WI38 (cell line): ENCODE data around the gene PTPRR.

Experiments used
- H3K4me3 ChIP-seq: 2 replicates; pipeline ENCODE4 v1.5.1; 2011; ENCODE audit warnings: low read depth, mild to moderate bottlenecking, control low read depth, low read length
- TF ChIP-seq, protein P1 (sequence below): IDR thresholded peaks from 2 replicates; pipeline ENCODE4 v1.5.1; 2012; ENCODE audit warnings: low read depth, mild to moderate bottlenecking, control low read depth, low read length

The PTPRR gene

DNA sequence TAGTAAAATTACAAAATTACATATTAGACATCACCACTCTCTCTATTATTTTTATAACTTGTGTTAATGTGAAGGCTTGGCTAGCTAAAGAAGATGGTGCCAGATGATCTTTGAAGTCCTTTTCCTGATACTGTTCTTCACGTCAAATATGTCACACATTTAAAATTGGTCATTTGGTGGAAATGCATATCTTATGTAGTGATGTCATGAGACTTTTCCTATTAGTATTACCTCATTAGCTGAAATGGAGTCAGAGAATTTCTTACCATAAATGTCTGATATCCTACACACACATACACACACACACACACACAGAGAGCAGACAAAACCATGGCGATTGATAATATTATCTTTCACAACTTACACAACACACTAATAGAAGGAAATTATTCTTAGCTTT, 158.5 kb downstream of the PTPRR start:
- TF ChIP-seq, protein P1, sequence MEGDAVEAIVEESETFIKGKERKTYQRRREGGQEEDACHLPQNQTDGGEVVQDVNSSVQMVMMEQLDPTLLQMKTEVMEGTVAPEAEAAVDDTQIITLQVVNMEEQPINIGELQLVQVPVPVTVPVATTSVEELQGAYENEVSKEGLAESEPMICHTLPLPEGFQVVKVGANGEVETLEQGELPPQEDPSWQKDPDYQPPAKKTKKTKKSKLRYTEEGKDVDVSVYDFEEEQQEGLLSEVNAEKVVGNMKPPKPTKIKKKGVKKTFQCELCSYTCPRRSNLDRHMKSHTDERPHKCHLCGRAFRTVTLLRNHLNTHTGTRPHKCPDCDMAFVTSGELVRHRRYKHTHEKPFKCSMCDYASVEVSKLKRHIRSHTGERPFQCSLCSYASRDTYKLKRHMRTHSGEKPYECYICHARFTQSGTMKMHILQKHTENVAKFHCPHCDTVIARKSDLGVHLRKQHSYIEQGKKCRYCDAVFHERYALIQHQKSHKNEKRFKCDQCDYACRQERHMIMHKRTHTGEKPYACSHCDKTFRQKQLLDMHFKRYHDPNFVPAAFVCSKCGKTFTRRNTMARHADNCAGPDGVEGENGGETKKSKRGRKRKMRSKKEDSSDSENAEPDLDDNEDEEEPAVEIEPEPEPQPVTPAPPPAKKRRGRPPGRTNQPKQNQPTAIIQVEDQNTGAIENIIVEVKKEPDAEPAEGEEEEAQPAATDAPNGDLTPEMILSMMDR, result no peak
- H3K4me3 ChIP-seq, result no peak overlapping the region

DNA sequence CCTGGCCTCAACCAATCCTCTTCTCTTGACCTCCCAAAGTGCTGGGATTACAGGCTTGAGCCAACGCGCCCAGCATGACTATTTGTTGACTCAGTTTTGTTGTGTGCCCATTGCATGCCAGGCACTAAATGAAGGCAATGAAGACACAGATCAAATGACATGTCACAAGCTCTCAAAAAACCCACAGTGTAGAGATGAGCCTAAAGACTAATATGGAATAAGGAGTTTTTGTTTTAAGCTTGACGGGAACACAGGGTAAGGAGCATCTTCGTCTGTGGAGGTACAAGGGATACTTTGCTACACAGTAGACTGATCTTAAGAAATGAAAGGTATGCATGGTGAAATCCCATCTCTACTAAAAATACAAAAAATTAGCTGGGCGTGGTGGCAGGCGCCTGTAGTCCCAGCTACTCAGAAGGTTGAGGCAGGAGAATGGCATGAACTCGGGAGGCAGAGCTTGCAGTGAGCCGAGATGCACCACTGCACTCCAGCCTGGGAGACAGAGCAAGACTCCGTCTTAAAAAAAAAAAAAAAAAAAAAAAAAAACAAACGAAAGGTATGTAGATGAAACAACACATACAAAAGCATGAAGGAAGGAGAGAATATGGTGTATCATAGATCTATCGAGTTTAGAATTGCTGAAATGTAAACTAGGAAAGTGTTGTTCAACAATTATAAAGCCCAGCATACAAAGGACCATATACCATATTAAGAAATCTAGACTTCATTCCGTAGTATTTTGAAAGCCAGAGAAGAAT, 161.2 kb downstream of the PTPRR start:
- TF ChIP-seq, protein P1, result no peak
- no peak overlapping the region for H3K4me3 ChIP-seq

DNA sequence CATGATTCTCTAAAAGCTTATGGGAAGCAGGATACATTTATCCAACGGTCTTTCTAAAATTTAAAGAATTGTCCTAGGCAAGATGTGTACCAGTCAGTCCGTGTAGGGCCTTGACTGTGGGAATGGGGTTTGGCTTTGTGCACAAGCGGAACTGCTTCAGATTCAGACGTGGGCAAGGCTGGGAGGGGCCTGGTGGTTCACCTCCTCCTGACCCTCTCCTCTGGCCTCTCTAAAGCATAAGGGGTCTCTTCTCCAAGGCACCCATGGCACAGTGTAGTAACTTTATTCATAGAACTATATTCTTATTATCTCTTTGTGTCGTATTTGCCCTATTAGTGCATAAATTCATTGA, 162.1 kb downstream of the PTPRR start:
- H3K4me3 ChIP-seq, result no peak overlapping the region
- TF ChIP-seq, protein P1, result no peak

DNA sequence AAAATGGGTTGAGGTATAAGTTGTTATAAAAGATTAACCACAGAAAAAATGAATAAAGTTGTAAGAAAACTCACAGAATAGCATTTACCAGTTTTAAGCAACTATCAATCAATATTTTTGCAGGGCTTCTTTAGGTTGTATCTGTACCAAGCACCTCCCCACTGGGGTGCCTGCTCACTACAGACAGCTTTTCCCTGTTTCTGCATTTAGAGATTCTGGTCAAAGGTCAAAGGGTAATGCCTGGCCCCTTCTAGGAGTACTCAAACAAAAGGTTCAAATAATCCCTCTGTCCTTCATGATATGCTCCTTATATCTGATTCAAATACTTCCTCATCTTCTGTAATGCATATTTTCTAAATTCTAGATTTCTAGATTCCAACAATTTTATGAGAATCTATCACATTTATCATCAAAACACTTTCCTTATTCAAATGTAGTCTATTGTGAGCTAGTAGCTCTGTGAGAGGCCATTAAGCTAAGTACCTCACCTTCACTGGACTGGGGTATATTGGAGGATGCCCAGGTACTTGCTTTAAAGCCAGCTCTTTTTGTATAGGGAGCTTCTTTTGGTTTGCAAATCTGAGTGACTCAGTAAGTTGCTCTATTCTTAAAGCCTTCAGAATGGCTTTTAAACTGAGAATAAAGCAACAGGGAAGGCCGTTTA, 162.6 kb downstream of the PTPRR start:
- TF ChIP-seq, protein P1, result no peak
- no peak overlapping the region for H3K4me3 ChIP-seq

DNA sequence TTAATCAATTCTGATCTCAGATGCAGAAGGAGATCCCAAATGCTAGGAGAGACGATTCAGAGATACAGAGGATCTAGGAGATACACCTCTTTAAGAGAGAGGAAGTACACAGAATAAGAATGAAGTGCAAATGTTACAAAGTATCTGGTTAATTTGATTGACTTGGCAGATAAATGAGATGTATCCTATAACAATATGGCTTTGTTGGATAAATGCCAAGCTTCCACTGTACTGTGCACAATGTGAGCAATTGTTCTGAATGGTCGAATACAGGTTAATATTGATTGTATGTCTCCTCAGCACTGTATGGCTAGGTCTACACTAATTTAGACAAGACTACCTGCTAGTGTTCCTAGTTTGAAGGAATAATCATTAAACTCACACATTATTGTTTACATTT, 163.7 kb downstream of the PTPRR start:
- no peak overlapping the region for H3K4me3 ChIP-seq
- TF ChIP-seq, protein P1, result no peak

DNA sequence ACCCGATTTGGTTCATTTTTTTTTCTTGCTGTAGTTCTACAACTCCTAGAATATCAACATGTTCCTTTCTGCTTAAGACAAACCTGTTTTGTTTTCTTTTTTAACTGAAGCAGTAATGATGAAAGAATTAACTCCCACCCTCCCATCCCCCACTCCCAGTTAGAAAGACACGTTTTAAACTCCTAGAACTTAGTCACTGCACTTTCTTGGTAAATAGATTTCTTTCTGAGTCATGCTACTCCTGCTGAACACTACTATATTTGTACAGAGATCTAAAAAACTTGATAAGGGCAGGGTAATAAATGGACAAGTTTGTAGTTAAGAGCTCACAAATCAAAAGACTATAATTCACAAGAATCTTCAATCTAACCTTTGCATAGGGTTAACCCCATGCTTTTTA, 164.4 kb downstream of the PTPRR start:
- H3K4me3 ChIP-seq, result no peak overlapping the region
- TF ChIP-seq, protein P1, result no peak

DNA sequence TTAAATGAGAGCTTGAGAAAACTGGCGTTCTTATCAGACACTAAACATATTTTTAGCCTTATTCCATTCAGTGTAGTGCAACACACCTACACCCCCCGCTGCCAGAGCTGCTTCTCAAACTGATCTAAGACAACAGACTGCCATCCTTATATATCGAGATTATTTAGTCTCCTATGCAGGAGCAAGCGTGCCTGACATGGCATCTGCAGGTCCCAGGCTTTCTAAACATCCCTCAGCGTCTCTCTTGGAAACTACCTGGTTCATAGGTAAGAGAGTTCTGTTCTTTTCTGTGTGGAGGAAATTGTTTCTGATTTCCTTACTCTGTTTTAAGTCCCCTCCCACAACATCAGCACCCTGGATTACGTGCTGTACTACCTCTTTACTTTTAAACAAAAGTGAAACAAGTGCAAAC, 166.2 kb downstream of the PTPRR start:
- TF ChIP-seq, protein P1, result no peak
- no peak overlapping the region for H3K4me3 ChIP-seq
